NCI-H345 treated with DMSO at 0.1 percent for 48 hours (cell line): ENCODE measurements around the gene SLC9A4.
"Not testable (repeated sequence)": the region's sequence is repeated elsewhere in the genome, so short reads cannot be mapped to it uniquely, and the experiment has no call there.

Source experiments
- DNase-seq: peaks from one replicate; lab custom pipeline; 2025; ENCODE audit not compliant: unreplicated experiment; lab: John Stamatoyannopoulos, UW

SLC9A4 gene

GRCh38 chr2:102544182-102544581, 71.2 kb downstream of the SLC9A4 start:
- DNase-seq, result no peak

- no peak for DNase-seq
Observed at GRCh38 chr2:102547462-102547861, 74.4 kb downstream of the SLC9A4 start.

GRCh38 chr2:102549027-102549426, 76.0 kb downstream of the SLC9A4 start:
- DNase-seq, result no peak

- DNase-seq, result no peak
Observed at GRCh38 chr2:102550151-102550550, 77.1 kb downstream of the SLC9A4 start.

GRCh38 chr2:102551329-102552096, 78.5 kb downstream of the SLC9A4 start:
- no peak for DNase-seq

GRCh38 chr2:102553601-102554000, 80.6 kb downstream of the SLC9A4 start:
- DNase-seq, result no peak

- no peak for DNase-seq
Observed at GRCh38 chr2:102558463-102558862, 85.4 kb downstream of the SLC9A4 start.

GRCh38 chr2:102562542-102562941, 89.5 kb downstream of the SLC9A4 start:
- not testable (repeated sequence) for DNase-seq

- DNase-seq, result no peak
Observed at GRCh38 chr2:102575888-102576287, 102.9 kb downstream of the SLC9A4 start.

- no peak for DNase-seq
Observed at GRCh38 chr2:102578376-102578775, 105.3 kb downstream of the SLC9A4 start.

- no peak for DNase-seq
Observed at GRCh38 chr2:102581911-102582310, 108.9 kb downstream of the SLC9A4 start.

- DNase-seq, result no peak
Observed at GRCh38 chr2:102582845-102583244, 109.8 kb downstream of the SLC9A4 start.
